NCI-H2227 (cell line): Measurements from ENCODE around the gene TMEM114.
A peak's percentile ranks its signal among the peaks of the same experiment; 100 is the strongest.

Source experiments
- DNase-seq: peaks from one replicate; lab custom pipeline; 2025; ENCODE audit not compliant: unreplicated experiment; lab: John Stamatoyannopoulos, UW

Gene TMEM114

GRCh38 chr16:8589900-8590688, at the start of gene TMEM114:
TSS of gene TMEM114 (minus strand) at chr16:8590511. CDS start at chr16:8589838, 673 bp downstream.
- peak; percentile 67 for DNase-seq

DNA sequence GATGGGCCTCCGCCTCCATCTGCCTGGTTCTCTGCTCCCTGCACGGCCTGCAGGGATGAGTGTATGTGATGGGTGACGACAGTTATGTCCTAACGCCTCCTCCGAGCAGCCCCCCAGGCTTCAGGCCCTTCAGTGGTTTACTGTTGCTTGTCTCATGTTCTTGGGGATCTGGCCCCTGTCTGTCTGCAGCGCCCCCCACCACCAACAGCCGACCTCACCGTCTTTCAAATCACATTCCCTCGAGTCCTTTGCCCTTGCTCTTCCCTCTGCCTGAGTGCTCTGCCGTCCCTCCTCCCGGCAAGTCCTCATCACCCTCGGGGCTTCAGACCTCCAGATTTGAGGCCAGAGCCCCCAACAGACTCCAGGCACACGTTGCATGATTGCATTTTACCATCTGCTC, 49.4 kb upstream of the TMEM114 start:
- DNase-seq: no peak

DNA sequence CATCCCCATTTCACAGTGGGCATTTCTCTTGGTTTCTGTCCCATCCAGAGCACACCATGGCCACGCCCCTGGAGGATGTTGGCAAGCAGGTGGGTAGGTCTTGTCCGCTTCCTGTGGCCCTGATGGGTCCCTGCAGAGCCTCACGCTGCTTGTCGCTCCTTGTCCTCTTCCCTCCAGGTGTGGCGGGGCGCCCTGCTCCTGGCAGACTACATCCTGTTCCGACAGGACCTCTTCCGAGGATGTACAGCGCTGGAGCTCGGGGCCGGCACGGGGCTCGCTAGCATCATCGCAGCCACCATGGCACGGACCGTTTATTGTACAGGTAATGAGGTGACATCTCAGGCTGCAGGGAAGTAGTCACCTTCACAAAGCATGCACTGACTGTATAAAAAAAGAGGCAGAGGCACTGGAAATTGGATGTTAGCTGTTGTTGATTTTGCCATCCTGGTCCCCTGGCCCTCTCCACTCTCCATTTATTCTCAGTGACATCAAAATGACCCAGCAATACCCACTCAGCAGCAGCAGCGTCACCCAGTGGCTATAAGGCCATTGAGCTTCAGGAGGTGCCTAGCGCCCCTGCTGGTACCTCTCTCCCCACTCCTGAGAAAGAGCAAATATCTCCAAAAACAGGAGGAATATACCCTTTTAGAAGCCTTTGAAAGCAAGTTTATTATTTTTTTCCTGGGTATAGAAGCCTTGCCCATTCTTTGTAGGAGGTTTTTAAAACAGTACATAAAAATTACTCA, 44.9 kb upstream of the TMEM114 start:
- DNase-seq: peak; percentile 73

- DNase-seq: no peak
Measured at GRCh38 chr16:8632675-8633182, 42.4 kb upstream of the TMEM114 start.

GRCh38 chr16:8631818-8632465, 41.6 kb upstream of the TMEM114 start:
- DNase-seq: no peak

GRCh38 chr16:8631373-8631772, 41.1 kb upstream of the TMEM114 start:
- no peak for DNase-seq

DNA sequence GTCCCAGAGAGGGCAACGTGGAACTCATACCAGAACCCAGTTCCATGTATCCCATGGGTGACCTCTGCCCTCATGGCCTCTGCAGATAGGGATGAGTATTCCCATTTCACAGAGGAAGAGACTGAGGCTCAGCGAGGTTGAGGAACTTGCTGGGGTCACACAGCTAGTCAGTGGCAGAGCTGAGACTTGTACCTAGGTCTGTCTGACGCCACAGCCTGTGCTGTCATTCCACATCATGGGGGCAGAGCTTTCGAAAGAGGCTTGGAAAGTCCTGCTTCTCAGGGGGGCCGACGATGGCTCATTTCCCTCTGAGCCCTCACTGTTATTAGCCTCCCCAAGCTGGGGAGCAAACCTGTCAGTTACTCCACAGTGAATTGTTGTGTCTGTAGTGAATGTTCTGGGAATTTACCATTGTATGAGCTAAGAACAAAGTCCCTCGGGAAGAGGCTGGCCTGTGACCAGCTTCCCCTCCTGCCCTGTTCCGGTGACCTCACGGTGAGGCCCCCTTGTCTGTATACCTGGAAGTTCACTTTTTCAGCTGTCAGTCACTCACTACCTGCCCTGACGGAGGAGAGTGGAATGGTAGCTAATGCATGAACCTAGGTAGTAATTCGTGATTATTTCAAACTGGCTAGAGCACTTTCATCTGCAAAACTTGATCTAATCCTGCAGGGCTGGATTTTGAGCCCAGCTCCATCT, 40.1 kb upstream of the TMEM114 start:
- DNase-seq: no peak

DNA sequence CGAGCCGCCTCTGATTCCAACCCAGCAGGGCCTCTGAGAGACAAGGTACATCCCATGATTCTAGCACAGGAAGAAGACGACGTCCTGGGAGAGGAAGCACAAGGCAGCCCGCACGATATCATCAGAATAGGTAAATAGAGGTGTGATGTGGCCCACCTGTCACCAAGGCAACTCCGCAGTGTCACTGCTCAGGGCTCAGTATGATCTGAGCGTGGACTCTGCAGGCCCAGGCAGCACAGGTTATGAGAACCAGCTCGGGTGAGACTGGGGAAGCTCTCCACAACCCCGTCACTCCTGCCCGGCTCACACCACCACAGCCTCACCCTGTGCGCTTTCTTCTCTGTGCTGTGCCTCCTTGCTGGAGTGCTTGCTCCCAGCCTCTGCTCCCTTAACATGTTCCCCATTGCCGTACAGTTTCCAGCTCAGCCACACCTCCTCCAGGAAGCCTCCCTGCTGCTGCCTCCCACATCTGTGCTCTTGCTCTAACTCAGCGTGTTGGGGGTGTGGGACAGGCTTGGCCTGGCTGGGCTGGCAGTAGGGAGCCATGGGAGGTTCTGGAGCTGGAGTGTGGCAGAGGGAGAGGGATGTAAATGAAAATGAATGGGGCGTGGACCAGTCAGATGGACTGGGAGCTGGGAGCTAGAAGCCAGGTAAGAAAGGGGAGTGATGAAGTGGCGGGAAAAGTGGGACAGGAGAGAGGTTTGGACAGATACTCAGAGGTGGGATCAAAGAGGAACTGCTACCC, 38.8 kb upstream of the TMEM114 start:
- DNase-seq: no peak

GRCh38 chr16:8627456-8627855, 37.1 kb upstream of the TMEM114 start:
- DNase-seq: no peak

DNA sequence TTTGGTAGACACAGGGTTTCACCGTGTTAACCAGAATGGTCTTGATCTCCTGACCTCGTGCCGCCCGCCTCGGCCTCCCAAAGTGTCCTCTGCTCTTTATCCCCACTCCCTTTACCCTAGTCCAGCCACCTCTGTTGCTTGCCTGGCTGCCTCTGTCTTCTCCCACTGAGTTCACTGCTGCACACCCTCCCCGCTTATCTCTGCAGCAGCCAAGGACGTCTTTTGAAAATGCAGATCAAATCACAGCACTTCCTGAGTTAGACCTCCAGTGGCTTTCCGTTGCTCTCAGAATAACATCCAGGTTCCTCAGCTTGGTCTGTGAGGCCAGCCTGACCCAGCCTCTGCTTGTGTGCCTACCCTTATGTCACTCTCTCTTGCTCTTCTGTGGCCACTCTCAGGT, 36.6 kb upstream of the TMEM114 start:
- DNase-seq: no peak

- no peak for DNase-seq
Measured at GRCh38 chr16:8625491-8626087, 35.3 kb upstream of the TMEM114 start.

DNA sequence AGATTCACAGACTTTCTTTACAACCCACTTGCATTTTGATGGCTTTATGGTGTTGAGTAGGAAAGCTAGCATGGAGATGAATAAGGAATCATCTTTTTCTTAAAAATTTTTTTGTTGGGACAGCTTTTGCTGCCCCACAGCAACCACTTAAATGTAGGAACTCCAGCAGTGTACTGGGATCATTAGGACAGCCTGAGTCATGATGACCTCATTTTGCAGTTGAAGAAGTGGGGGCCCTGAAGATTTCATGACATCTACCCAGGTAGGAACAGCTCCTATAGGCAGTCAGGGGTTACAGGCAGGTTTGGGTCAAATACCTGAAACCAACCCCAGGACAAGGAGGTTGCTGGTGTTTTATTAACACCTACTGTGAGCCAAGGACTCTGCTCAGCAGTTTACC, 33.3 kb upstream of the TMEM114 start:
- no peak for DNase-seq

GRCh38 chr16:8622315-8622656, 32.0 kb upstream of the TMEM114 start:
- no peak for DNase-seq

DNA sequence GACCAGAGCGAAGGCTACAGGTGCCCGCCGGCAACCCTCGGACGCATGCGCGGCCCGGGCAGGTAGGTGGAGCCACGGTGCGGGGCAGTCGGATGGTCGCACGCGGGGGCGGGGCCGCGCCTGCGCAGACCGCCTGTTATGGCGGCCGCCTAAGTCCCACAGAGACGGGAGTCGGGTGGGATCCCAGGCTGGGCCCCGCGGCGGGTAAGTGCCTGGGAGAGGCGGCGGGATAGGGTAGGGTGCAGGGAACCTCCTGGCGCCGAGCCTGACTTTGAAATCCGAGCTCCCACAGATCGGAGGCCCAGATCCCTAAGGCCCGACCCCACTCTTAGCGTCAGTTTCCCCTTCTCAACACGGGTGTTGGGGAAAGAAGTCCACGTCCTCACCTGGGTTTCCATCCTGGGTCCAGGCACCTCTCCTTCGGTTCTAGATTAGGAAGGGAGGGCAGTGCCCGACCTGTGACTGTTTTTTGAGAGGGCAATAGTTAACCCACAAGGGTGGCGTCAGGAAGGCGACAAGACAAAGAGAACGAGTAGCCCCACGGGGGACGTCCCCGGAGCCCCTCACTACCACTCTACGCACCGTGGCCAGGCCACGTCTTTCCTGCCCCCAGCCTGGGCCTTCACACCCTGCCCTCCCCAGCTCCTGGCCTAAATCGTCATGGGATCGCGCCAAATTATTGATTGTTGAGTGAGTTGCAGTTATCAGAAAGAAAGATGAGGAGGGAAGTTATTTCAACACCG, 31.4 kb upstream of the TMEM114 start, which contains the start of gene METTL22:
Gene METTL22, plus strand, starts transcription at position 127 of the 743 bp plus-strand sequence. CDS start 3,968 bp downstream, outside the sequence.
- DNase-seq: peak; percentile 94

DNA sequence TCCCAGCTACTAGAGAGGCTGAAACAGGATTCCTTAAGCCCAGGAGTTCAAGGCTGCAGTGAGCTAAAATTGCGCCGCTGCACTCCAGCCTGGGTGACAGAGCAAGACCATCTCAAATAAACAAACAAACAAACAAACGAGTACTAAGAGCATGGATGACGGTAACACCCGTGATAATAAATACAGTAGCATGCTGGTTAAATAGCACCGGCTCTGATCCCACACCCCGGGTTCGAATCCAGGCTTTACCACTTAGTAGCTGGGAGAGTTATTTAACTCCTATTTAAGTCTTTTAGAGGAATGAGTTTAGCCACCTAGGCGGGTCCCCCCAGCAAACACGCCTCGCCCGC, 30.9 kb upstream of the TMEM114 start:
- DNase-seq: no peak

DNA sequence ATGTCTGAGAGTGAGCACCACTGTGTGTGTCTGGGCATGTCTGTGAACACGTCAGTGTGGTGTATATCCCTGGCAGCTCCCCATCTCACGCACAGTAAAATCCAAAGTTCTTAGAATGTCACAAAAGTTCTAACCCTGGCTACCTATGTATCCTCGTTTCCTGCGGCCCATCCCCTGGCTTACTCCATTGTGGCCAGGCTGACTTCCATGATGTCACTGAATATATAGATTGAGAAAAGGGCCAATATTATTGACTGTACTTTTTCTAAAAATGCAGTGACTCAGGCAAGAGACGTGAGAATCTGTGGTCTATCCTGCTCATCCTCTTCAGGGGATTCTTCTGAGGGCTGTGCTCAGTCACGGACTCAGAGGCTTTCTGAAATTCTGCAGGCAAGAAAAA, 30.2 kb upstream of the TMEM114 start:
- DNase-seq: no peak

DNA sequence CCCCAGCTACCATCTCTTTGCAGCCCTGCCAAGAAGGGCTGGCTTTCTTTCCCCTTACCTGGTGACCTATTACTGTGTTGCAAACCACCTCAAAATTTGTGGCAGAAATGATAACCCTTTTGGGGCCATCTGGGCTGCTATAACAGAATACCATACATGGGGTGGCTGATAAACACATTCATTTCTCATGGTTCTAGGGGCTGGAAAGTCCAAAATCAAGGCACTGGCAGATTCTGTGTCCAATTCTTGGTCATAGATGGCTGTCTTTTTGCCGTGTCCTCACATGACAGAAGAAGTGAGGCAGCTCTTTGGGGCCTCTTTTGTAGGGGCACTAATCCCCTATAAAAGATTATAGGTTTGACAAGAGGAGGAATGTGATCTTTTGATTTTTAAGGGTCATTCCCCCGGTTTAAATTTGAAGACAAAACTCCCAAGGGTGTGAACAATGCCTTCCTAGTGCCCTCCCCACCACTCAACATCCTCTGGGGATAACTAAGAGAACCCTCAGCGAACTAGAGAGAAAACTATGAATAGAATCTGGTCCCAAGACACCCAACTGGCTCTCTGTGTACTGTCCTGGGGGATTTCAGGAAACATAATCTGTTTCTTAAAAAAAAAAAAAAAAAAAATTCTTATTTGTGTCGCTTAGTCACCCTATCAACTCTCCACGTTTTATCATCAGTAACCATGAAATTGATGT, 29.5 kb upstream of the TMEM114 start:
- no peak for DNase-seq

DNA sequence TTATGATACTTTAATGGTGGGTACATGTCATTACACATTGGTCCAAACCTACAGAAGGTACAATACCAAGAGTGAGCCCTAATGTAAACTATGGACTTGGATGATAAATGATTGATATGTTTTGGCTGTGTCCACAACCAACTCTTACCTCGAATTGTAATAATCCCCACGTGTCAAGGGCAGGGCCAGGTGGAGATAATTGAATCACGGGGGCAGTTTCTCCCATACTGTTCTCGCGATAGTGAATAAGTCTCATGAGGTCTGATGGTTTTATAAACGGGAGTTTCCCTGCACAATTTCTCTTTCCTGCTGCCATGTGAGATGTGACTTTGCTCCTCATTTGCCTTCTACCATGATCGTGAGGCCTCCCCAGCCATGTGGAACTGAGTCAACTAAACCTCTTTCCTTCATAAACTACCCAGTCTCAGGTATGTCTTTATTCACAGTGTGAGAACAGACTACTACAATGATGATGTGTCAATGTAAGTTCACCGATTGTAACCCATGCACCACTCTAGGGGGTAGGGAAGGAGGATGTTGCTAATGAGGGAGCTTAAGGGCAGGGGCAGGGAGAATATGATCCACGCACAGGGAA, 24.2 kb upstream of the TMEM114 start:
- no peak for DNase-seq
